SK-N-SH (cell line): ENCODE measurements around the gene OSBPL6. TPM values are rescaled to one million over a fixed set of nuclear protein-coding genes. Genes with fewer than 3 reads are reported as not detected.

Experiments used
- CTCF ChIA-PET: fragments of 300-600, 350-600 bp; formaldehyde crosslinking; extraction: SDS; loops from one replicate; lab custom pipeline; 2021; lab: Yijun Ruan, JAX
- POLR2A ChIA-PET: fragments of 350-600 bp; sonication (Branson Sonifier 250); formaldehyde crosslinking; extraction: SDS; loops from one replicate; lab custom pipeline; 2020; ENCODE audit warnings: antibody characterized with exemption, inconsistent platforms; lab: Yijun Ruan, JAX
- DNase-seq: peaks from one replicate; pipeline ENCODE4 v3.0.0; 2012
- H2AFZ ChIP-seq: fragments of 200-600 bp; sonication (generic); 2 replicates; pipeline ENCODE4 v1.8.1; 2016; ENCODE audit warnings: antibody characterized with exemption, mild to moderate bottlenecking, low read depth
- H3F3A ChIP-seq: fragments of 200-600 bp; sonication (generic); replicated peaks from 2 replicates; pipeline ENCODE3; 2016; ENCODE audit warnings: antibody characterized with exemption, mild to moderate bottlenecking; ENCODE audit not compliant: insufficient read depth
- H3K27ac ChIP-seq, 2 experiments: fragments of 200-500 bp in 1 of 2; fragments of 200-600 bp in 1 of 2; sonication (Bioruptor generic) in 1 of 2; sonication (generic), shearing (Covaris generic) in 1 of 2; 2 replicates each; pipeline versions ENCODE4 v1.5.1 to v1.6.1; 2014 to 2016; ENCODE audit warnings: low read depth in 2 of 2, inconsistent platforms in 1 of 2, low read length in 1 of 2, mild to moderate bottlenecking in 1 of 2, mixed read lengths in 1 of 2
- H3K27me3 ChIP-seq: fragments of 200-600 bp; sonication (generic), shearing (Covaris generic); 2 replicates; pipeline ENCODE4 v1.6.1; 2016; ENCODE audit warnings: mixed run types; ENCODE audit not compliant: insufficient read depth
- H3K36me3 ChIP-seq, 2 experiments: fragments of 200-500 bp in 1 of 2; fragments of 200-600 bp in 1 of 2; sonication (Bioruptor generic) in 1 of 2; sonication (generic) in 1 of 2; replicated peaks in 1 of 2; 2 replicates each; pipeline versions ENCODE3 to v1.5.1; 2014 to 2016; ENCODE audit warnings: low read length in 1 of 2, mild to moderate bottlenecking in 1 of 2; ENCODE audit not compliant: insufficient read depth in 2 of 2, control insufficient read depth in 1 of 2
- H3K4me1 ChIP-seq, 2 experiments: fragments of 200-500 bp in 1 of 2; fragments of 200-600 bp in 1 of 2; sonication (Bioruptor generic) in 1 of 2; sonication (generic), shearing (Covaris generic) in 1 of 2; 2 replicates each; pipeline versions ENCODE4 v1.5.1 to v1.6.1; 2014 to 2016; ENCODE audit warnings: low read depth in 1 of 2, low read length in 1 of 2, mixed run types in 1 of 2; ENCODE audit not compliant: insufficient read depth in 2 of 2, control insufficient read depth in 1 of 2
- H3K4me2 ChIP-seq: fragments of 200-600 bp; sonication (generic), shearing (Covaris generic); 2 replicates; pipeline ENCODE4 v1.6.1; 2017; ENCODE audit warnings: mixed run types
- H3K4me3 ChIP-seq, 2 experiments: fragments of 200-500 bp in 1 of 2; fragments of 200-600 bp in 1 of 2; sonication (Bioruptor generic) in 1 of 2; sonication (generic), shearing (Covaris generic) in 1 of 2; 2 replicates each; pipeline versions ENCODE4 v1.5.1 to v1.8.1; 2014 to 2016; ENCODE audit warnings: low read depth in 2 of 2, inconsistent platforms in 1 of 2, low read length in 1 of 2, mild to moderate bottlenecking in 1 of 2, mixed read lengths in 1 of 2, moderate library complexity in 1 of 2
- H3K79me2 ChIP-seq: fragments of 200-600 bp; sonication (generic); 2 replicates; pipeline ENCODE4 v1.8.1; 2017; ENCODE audit warnings: mild to moderate bottlenecking; ENCODE audit not compliant: insufficient read depth
- H3K9ac ChIP-seq: fragments of 200-600 bp; sonication (generic); 2 replicates; pipeline ENCODE4 v1.6.1; 2017; ENCODE audit warnings: mixed run types
- H3K9me2 ChIP-seq: fragments of 200-600 bp; sonication (generic); 2 replicates; pipeline ENCODE4 v1.6.1; 2017; ENCODE audit warnings: mixed run types
- H3K9me3 ChIP-seq: fragments of 200-600 bp; sonication (generic); 2 replicates; pipeline ENCODE4 v1.6.1; 2017; ENCODE audit warnings: mixed run types, mild to moderate bottlenecking, moderate library complexity
- H4K20me1 ChIP-seq: fragments of 200-600 bp; sonication (generic); 2 replicates; pipeline ENCODE4 v1.6.1; 2017; ENCODE audit warnings: mild to moderate bottlenecking, mixed run types; ENCODE audit not compliant: insufficient read depth
- EZH2phosphoT487 ChIP-seq: fragments of 200-600 bp; sonication (generic); IDR thresholded peaks from 2 replicates; pipeline ENCODE4 v1.6.1; 2017; ENCODE audit warnings: low read depth, mixed run types, mild to moderate bottlenecking, antibody characterized with exemption, moderate library complexity, borderline replicate concordance
- FOSL2 ChIP-seq: IDR thresholded peaks from 2 replicates; pipeline ENCODE4 v1.4.0; 2012; ENCODE audit warnings: low read depth, mild to moderate bottlenecking, moderate library complexity, borderline replicate concordance
- FOXJ3 ChIP-seq: sonication (generic); formaldehyde crosslinking; IDR thresholded peaks from 2 replicates; pipeline ENCODE4 v1.5.1; 2020; ENCODE audit warnings: mild to moderate bottlenecking, missing genetic modification reagents
- FOXM1 ChIP-seq: IDR thresholded peaks from 2 replicates; pipeline ENCODE4 v1.4.0; 2012; ENCODE audit warnings: low read depth, mild to moderate bottlenecking
- MXI1 ChIP-seq: IDR thresholded peaks from 2 replicates; pipeline ENCODE4 v1.6.1; 2012; ENCODE audit warnings: mild to moderate bottlenecking, low read depth, low read length, improper control_type of control experiment
- NFIC ChIP-seq: IDR thresholded peaks from 2 replicates; pipeline ENCODE4 v1.4.0; 2012; ENCODE audit warnings: borderline replicate concordance
- NRF1 ChIP-seq: IDR thresholded peaks from 2 replicates; pipeline ENCODE4 v1.6.1; 2012; ENCODE audit warnings: low read depth, mild to moderate bottlenecking, low read length
- POLR2AphosphoS5 ChIP-seq: IDR thresholded peaks from 2 replicates; pipeline ENCODE4 v1.6.1; 2012; ENCODE audit warnings: low read depth, low read length
- YY1 ChIP-seq: IDR thresholded peaks from 2 replicates; pipeline ENCODE4 v1.4.0; 2012; ENCODE audit warnings: low read depth, mild to moderate bottlenecking
- WGBS: methylation state at CpG from one replicate; pipeline ENCODE4 v1.1.6; 2017; ENCODE audit warnings: low lambda C conversion rate; 5-methylcytosine and 5-hydroxymethylcytosine counted together
- polyA plus RNA-seq, 3 experiments: library from polyadenylated mRNA; depleted of rRNA; stranded (reverse); fragments of >200 nt; gene quantifications; 2 replicates each; pipeline ENCODE4 v1.2.3, GENCODE V29; 2012
- TF ChIP-seq, protein P1 (sequence below): IDR thresholded peaks from 2 replicates; pipeline ENCODE4 v1.6.1; 2012; ENCODE audit warnings: mild to moderate bottlenecking, low read depth, low read length, moderate library complexity
- TF ChIP-seq, protein P2 (sequence below): fragments of 200-600 bp; sonication (generic); IDR thresholded peaks from 2 replicates; pipeline ENCODE4 v1.6.1; 2017; ENCODE audit warnings: antibody characterized with exemption, mild to moderate bottlenecking, moderate library complexity

Gene OSBPL6
- polyA plus RNA-seq, 1 of the 3 experiments (the other 2 are of a cell fraction): 2.7 TPM

DNA sequence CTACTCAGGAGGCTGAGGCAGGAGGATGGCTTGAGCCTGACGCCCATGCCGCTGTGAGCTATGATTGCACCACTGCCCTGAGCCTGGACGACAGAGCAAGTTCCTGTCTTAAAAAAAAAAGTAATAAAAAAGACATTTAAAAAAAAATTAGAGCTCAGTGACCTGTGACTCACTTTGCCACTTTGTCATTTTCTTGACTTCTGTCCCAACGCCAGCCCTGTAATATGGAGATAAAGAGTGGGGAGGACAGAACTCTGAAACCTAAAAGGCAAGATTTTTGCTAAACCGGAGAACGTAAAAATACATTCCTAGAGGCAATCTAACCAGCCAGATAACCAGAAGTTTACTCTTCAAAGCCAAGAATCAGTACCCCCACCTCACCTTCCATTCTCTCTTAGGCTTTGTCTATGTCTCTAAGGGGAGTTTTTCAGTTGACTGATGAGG lies 207.7 kb downstream of the OSBPL6 start:
- peaks cover 3% of the 10 kb centered on the region for H3F3A ChIP-seq
- 86% methylated on average over 6 of the region's 6 CpGs for WGBS
- DNase-seq: no peak
- H3K9me3 ChIP-seq: no peaks in the 10 kb centered on the region
- no peaks in the 10 kb centered on the region for H3K79me2 ChIP-seq
- TF ChIP-seq FOXJ3 (CRISPR knock-in tag) (no peak), FOSL2 (no peak), EZH2phosphoT487 (no peak), MXI1 (no peak), FOXM1 (no peak), NFIC (no peak), NRF1 (no peak), POLR2AphosphoS5 (no peak), YY1 (no peak)
- TF ChIP-seq, protein P1, sequence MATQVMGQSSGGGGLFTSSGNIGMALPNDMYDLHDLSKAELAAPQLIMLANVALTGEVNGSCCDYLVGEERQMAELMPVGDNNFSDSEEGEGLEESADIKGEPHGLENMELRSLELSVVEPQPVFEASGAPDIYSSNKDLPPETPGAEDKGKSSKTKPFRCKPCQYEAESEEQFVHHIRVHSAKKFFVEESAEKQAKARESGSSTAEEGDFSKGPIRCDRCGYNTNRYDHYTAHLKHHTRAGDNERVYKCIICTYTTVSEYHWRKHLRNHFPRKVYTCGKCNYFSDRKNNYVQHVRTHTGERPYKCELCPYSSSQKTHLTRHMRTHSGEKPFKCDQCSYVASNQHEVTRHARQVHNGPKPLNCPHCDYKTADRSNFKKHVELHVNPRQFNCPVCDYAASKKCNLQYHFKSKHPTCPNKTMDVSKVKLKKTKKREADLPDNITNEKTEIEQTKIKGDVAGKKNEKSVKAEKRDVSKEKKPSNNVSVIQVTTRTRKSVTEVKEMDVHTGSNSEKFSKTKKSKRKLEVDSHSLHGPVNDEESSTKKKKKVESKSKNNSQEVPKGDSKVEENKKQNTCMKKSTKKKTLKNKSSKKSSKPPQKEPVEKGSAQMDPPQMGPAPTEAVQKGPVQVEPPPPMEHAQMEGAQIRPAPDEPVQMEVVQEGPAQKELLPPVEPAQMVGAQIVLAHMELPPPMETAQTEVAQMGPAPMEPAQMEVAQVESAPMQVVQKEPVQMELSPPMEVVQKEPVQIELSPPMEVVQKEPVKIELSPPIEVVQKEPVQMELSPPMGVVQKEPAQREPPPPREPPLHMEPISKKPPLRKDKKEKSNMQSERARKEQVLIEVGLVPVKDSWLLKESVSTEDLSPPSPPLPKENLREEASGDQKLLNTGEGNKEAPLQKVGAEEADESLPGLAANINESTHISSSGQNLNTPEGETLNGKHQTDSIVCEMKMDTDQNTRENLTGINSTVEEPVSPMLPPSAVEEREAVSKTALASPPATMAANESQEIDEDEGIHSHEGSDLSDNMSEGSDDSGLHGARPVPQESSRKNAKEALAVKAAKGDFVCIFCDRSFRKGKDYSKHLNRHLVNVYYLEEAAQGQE: no peak
- TF ChIP-seq, protein P2, sequence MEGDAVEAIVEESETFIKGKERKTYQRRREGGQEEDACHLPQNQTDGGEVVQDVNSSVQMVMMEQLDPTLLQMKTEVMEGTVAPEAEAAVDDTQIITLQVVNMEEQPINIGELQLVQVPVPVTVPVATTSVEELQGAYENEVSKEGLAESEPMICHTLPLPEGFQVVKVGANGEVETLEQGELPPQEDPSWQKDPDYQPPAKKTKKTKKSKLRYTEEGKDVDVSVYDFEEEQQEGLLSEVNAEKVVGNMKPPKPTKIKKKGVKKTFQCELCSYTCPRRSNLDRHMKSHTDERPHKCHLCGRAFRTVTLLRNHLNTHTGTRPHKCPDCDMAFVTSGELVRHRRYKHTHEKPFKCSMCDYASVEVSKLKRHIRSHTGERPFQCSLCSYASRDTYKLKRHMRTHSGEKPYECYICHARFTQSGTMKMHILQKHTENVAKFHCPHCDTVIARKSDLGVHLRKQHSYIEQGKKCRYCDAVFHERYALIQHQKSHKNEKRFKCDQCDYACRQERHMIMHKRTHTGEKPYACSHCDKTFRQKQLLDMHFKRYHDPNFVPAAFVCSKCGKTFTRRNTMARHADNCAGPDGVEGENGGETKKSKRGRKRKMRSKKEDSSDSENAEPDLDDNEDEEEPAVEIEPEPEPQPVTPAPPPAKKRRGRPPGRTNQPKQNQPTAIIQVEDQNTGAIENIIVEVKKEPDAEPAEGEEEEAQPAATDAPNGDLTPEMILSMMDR: no peak
- POLR2A ChIA-PET: no interaction called here
- H3K27ac ChIP-seq: no peak overlapping the region
- H3K4me1 ChIP-seq: peaks cover 0 to 2% of the 10 kb centered on the region in 2 experiments; a peak in 1 of 4 replicates
- CTCF ChIA-PET: interaction anchor here (14.9 kb wide), 1 partner anchor 15 kb away, joined by 199 read pairs; no protein-coding TSS in a partner anchor
- H4K20me1 ChIP-seq: no peaks in the 10 kb centered on the region
- H3K4me2 ChIP-seq: no peak overlapping the region
- no peak overlapping the region for H2AFZ ChIP-seq
- no peak overlapping the region for H3K9ac ChIP-seq
- no peak overlapping the region for H3K4me3 ChIP-seq
- H3K27me3 ChIP-seq: no peaks in the 10 kb centered on the region
- no peaks in the 10 kb centered on the region for H3K36me3 ChIP-seq
- no peaks in the 10 kb centered on the region for H3K9me2 ChIP-seq
